GM19372 (cell line): ENCODE data around the gene CNGA3.

ENCODE experiments used
- ATAC-seq: cut with Tn5 transposase; IDR thresholded peaks from one replicate; pipeline ENCODE4 v1.9.1; 2021; ENCODE audit warnings: mild to moderate bottlenecking, low read depth, moderate library complexity; ENCODE audit not compliant: unreplicated experiment

CNGA3 gene

GRCh38 chr2:98324181-98324580 lies 22.1 kb upstream of the CNGA3 start:
- no peak for ATAC-seq

- ATAC-seq, result no peak
Measured at GRCh38 chr2:98327776-98328175, 18.5 kb upstream of the CNGA3 start.

- no peak for ATAC-seq
Measured at GRCh38 chr2:98329549-98329948, 16.7 kb upstream of the CNGA3 start.

GRCh38 chr2:98332989-98333388 lies 13.3 kb upstream of the CNGA3 start:
- no peak for ATAC-seq

GRCh38 chr2:98333922-98334321 lies 12.3 kb upstream of the CNGA3 start:
- ATAC-seq, result no peak

GRCh38 chr2:98334439-98335078 lies 11.7 kb upstream of the CNGA3 start:
- no peak for ATAC-seq

GRCh38 chr2:98335271-98335670 lies 11.0 kb upstream of the CNGA3 start:
- ATAC-seq, result no peak

- no peak for ATAC-seq
Measured at GRCh38 chr2:98341241-98341640, 5.0 kb upstream of the CNGA3 start.

- ATAC-seq, result no peak
Measured at GRCh38 chr2:98343285-98343684, 3.0 kb upstream of the CNGA3 start.

GRCh38 chr2:98347298-98348065 lies 1.2 kb downstream of the CNGA3 start:
- no peak for ATAC-seq

- ATAC-seq, result no peak
Measured at GRCh38 chr2:98348066-98348561, 1.9 kb downstream of the CNGA3 start.

GRCh38 chr2:98350411-98350810 lies 4.2 kb downstream of the CNGA3 start:
- ATAC-seq, result no peak

GRCh38 chr2:98355881-98356280 lies 9.6 kb downstream of the CNGA3 start:
- no peak for ATAC-seq

GRCh38 chr2:98356729-98357128 lies 10.5 kb downstream of the CNGA3 start:
- ATAC-seq, result no peak

GRCh38 chr2:98357849-98358248 lies 11.6 kb downstream of the CNGA3 start:
- ATAC-seq, result no peak

GRCh38 chr2:98359986-98360385 lies 13.7 kb downstream of the CNGA3 start:
- no peak for ATAC-seq

GRCh38 chr2:98367721-98368120 lies 21.5 kb downstream of the CNGA3 start:
- ATAC-seq, result no peak

GRCh38 chr2:98369710-98370239 lies 23.5 kb downstream of the CNGA3 start:
- no peak for ATAC-seq

- no peak for ATAC-seq
Measured at GRCh38 chr2:98372121-98372520, 25.9 kb downstream of the CNGA3 start.

GRCh38 chr2:98372579-98372978 lies 26.3 kb downstream of the CNGA3 start:
- no peak for ATAC-seq

GRCh38 chr2:98374286-98374685 lies 28.0 kb downstream of the CNGA3 start:
- ATAC-seq, result no peak
